ENCODE data around the gene MYL9. TPM values are rescaled to one million over a fixed set of nuclear protein-coding genes. Genes with fewer than 3 reads are reported as not detected.

Gene MYL9
- total RNA-seq, 4 donors from 2014 or later, result 18.5 to 1,447 (median 245) TPM

GRCh38 chr20:36499723-36500501 is 41.4 kb upstream of the MYL9 start:
- Histone ChIP-seq H3K4me1 (no peaks in the 10 kb centered on the region), H3K27ac (no peak overlapping the region), H3K9me3 (no peaks in the 10 kb centered on the region), H3K36me3 (no peaks in the 10 kb centered on the region), H3K27me3 (no peaks in the 10 kb centered on the region), H3K4me3 (no peak overlapping the region)
- TF ChIP-seq CTCF (IDR thresholded peaks at IDR 0.05), result no peak
- TF ChIP-seq POLR2A (IDR thresholded peaks at IDR 0.05), result no peak
- no peak for DNase-seq
- intact Hi-C loops (cut with DNase I; ENCODE audit: low total_unique reads), result no loop called here

- Histone ChIP-seq H3K9me3 (no peaks in the 10 kb centered on the region), H3K36me3 (no peaks in the 10 kb centered on the region), H3K4me3 (no peak overlapping the region), H3K27ac (no peak overlapping the region), H3K27me3 (no peaks in the 10 kb centered on the region), H3K4me1 (no peaks in the 10 kb centered on the region)
- no peak for DNase-seq
- intact Hi-C loops (cut with DNase I; ENCODE audit: low total_unique reads), result no loop called here
- TF ChIP-seq POLR2A (IDR thresholded peaks at IDR 0.05) (no peak), CTCF (IDR thresholded peaks at IDR 0.05) (no peak)
Observed at GRCh38 chr20:36501367-36502006, 39.8 kb upstream of the MYL9 start.

- Histone ChIP-seq H3K36me3 (no peaks in the 10 kb centered on the region), H3K27ac (no peak overlapping the region), H3K4me3 (no peak overlapping the region), H3K4me1 (no peaks in the 10 kb centered on the region), H3K27me3 (no peaks in the 10 kb centered on the region), H3K9me3 (no peaks in the 10 kb centered on the region)
- intact Hi-C loops (cut with DNase I; ENCODE audit: low total_unique reads), result no loop called here
- no peak for DNase-seq
- TF ChIP-seq POLR2A (IDR thresholded peaks at IDR 0.05) (no peak), CTCF (IDR thresholded peaks at IDR 0.05) (no peak)
Observed at GRCh38 chr20:36504295-36504694, 37.0 kb upstream of the MYL9 start.

GRCh38 chr20:36506253-36506652 is 35.1 kb upstream of the MYL9 start:
- Histone ChIP-seq H3K27me3 (no peaks in the 10 kb centered on the region), H3K4me1 (no peaks in the 10 kb centered on the region), H3K9me3 (no peaks in the 10 kb centered on the region), H3K27ac (no peak overlapping the region), H3K4me3 (no peak overlapping the region), H3K36me3 (no peaks in the 10 kb centered on the region)
- intact Hi-C loops (cut with DNase I; ENCODE audit: low total_unique reads), result no loop called here
- no peak for DNase-seq
- TF ChIP-seq CTCF (IDR thresholded peaks at IDR 0.05), result peak in 1 of 4 experiments; percentile 5
- no peak for TF ChIP-seq POLR2A (IDR thresholded peaks at IDR 0.05)

GRCh38 chr20:36507746-36508145 is 33.6 kb upstream of the MYL9 start:
- no peaks in the 10 kb centered on the region for H3K27me3 ChIP-seq
- no peaks in the 10 kb centered on the region for H3K4me1 ChIP-seq
- H3K27ac ChIP-seq, result no peak overlapping the region
- no peaks in the 10 kb centered on the region for H3K36me3 ChIP-seq
- TF ChIP-seq CTCF (IDR thresholded peaks at IDR 0.05) (no peak), POLR2A (IDR thresholded peaks at IDR 0.05) (no peak)
- intact Hi-C loops (cut with DNase I; ENCODE audit: low total_unique reads), result no loop called here
- H3K4me3 ChIP-seq, result no peak overlapping the region
- no peaks in the 10 kb centered on the region for H3K9me3 ChIP-seq
- no peak for DNase-seq

Measured in uterus (tissue), 4 donors.